ENCODE data around the gene CRADD.

- no peak for TF ChIP-seq CTCF (IDR thresholded peaks at IDR 0.05)
- no peak for TF ChIP-seq POLR2A (IDR thresholded peaks at IDR 0.05)
These were observed 37.8 kb upstream of the CRADD start for GRCh38 chr12:93639406-93639805.

All from body of pancreas (tissue), 4 donors.